Measurements from ENCODE around the gene EGFL7. TPM values are rescaled to one million over a fixed set of nuclear protein-coding genes. Genes with fewer than 3 reads are reported as not detected.
A peak's percentile ranks its signal among the peaks of the same experiment; 100 is the strongest.

The EGFL7 gene
- total RNA-seq, 6 experiments from 2014 or later = 26.7 to 54.2 (median 45.8) TPM

- ATAC-seq = no peak
- Histone ChIP-seq H3K27ac (peak overlapping the region in 1 of 3 donors; percentile 43), H3K36me3 (no peaks in the 10 kb centered on the region), H3K4me1 (peaks cover 0 to 80% (median 40%) of the 10 kb centered on the region in 4 donors), H3K9me3 (no peaks in the 10 kb centered on the region), H3K4me3 (peak overlapping the region in 1 of 3 donors; percentile 14), H3K27me3 (no peaks in the 10 kb centered on the region)
- TF ChIP-seq CTCF (IDR thresholded peaks at IDR 0.05) = no peak
- TF ChIP-seq POLR2A (IDR thresholded peaks at IDR 0.05) = no peak
- intact Hi-C loops (cut with DNase I) = no loop called here
- no peak for DNase-seq
- 20% methylated on average over 1 of the region's 10 CpGs for WGBS (ENCODE audit: insufficient coverage, low coverage, low lambda C conversion rate, missing lambda C conversion rate)
These were observed 20.0 kb downstream of the EGFL7 start for GRCh38 chr9:136682710-136683109.

GRCh38 chr9:136683173-136683745 lies 20.5 kb downstream of the EGFL7 start:
- intact Hi-C loops (cut with DNase I) = no loop called here
- Histone ChIP-seq H3K4me1 (peaks cover 0 to 84% (median 40%) of the 10 kb centered on the region in 4 donors), H3K9me3 (no peaks in the 10 kb centered on the region), H3K27me3 (no peaks in the 10 kb centered on the region), H3K4me3 (peak overlapping the region in 1 of 3 donors; percentile 14), H3K27ac (peak overlapping the region in 1 of 3 donors; percentile 43), H3K36me3 (no peaks in the 10 kb centered on the region)
- DNase-seq (peak; percentile 66 to 85 (median 84)), ATAC-seq (peak; percentile 15 to 51 (median 43))
- WGBS (ENCODE audit: insufficient coverage, low coverage, low lambda C conversion rate, missing lambda C conversion rate) = 44% methylated on average over 2 of the region's 16 CpGs
- no peak for TF ChIP-seq CTCF (IDR thresholded peaks at IDR 0.05)
- no peak for TF ChIP-seq POLR2A (IDR thresholded peaks at IDR 0.05)

- Histone ChIP-seq H3K27me3 (no peaks in the 10 kb centered on the region), H3K4me3 (peak overlapping the region in 1 of 3 donors; percentile 14), H3K27ac (peak overlapping the region in 1 of 3 donors; percentile 43), H3K36me3 (no peaks in the 10 kb centered on the region), H3K4me1 (peaks cover 0 to 84% (median 40%) of the 10 kb centered on the region in 4 donors), H3K9me3 (no peaks in the 10 kb centered on the region)
- intact Hi-C loops (cut with DNase I) = no loop called here
- WGBS (ENCODE audit: insufficient coverage, low coverage, low lambda C conversion rate, missing lambda C conversion rate) = 37% methylated on average over 5 of the region's 14 CpGs
- no peak for TF ChIP-seq CTCF (IDR thresholded peaks at IDR 0.05)
- TF ChIP-seq POLR2A (IDR thresholded peaks at IDR 0.05) = no peak
- peak in 2 of 3 donors; percentile 44 to 73 for DNase-seq
- ATAC-seq = peak in 1 of 4 donors; percentile 10
These were observed 21.0 kb downstream of the EGFL7 start for GRCh38 chr9:136683755-136684154.

GRCh38 chr9:136684339-136684738 lies 21.6 kb downstream of the EGFL7 start:
- no peaks in the 10 kb centered on the region for H3K27me3 ChIP-seq
- H3K9me3 ChIP-seq = no peaks in the 10 kb centered on the region
- no peak overlapping the region for H3K4me3 ChIP-seq
- intact Hi-C loops (cut with DNase I) = no loop called here
- TF ChIP-seq CTCF (IDR thresholded peaks at IDR 0.05) (no peak), POLR2A (IDR thresholded peaks at IDR 0.05) (no peak)
- no peak for ATAC-seq
- 87% methylated on average over 3 of the region's 15 CpGs for WGBS (ENCODE audit: insufficient coverage, low coverage, low lambda C conversion rate, missing lambda C conversion rate)
- peak overlapping the region in 1 of 3 donors; percentile 43 for H3K27ac ChIP-seq
- H3K36me3 ChIP-seq = no peaks in the 10 kb centered on the region
- DNase-seq = no peak
- peaks cover 0 to 84% (median 40%) of the 10 kb centered on the region in 4 donors for H3K4me1 ChIP-seq

All from right lobe of liver (tissue), 6 donors.